HG03025 (cell line): Measurements from ENCODE around the gene DARS2.
"Not testable (repeated sequence)": the region's sequence is repeated elsewhere in the genome, so short reads cannot be mapped to it uniquely, and the experiment has no call there.

ENCODE experiments used
- ATAC-seq: cut with Tn5 transposase; IDR thresholded peaks from one replicate; pipeline ENCODE4 v1.9.1; 2021; ENCODE audit warnings: mild to moderate bottlenecking, moderate library complexity; ENCODE audit not compliant: unreplicated experiment, low FRiP score

The DARS2 gene

GRCh38 chr1:173881117-173881516, 56.6 kb downstream of the DARS2 start:
- ATAC-seq, result not testable (repeated sequence)

- ATAC-seq, result no peak
Measured at GRCh38 chr1:173884701-173885100, 60.2 kb downstream of the DARS2 start.

- ATAC-seq, result no peak
Measured at GRCh38 chr1:173886746-173887611, 62.5 kb downstream of the DARS2 start.

DNA sequence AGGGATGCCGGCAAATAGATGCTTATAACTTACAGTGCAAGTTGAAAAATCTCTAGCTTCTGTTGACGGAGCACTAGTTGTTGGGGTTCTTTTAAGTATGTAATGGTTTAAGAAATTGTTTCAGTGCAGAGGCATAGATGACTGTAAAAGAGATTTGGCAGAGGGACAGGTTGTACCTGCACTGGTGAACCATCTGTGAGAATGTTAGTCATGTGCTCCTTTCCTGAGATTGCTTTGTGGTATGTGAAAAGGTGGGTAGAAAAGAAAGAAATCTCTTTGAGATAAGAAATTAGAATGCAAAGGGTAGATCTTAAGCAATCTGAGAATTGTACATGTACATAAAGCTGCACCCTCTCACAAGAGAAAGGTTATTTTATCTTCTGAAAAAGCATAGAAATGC, 63.2 kb downstream of the DARS2 start:
- ATAC-seq, result no peak

DNA sequence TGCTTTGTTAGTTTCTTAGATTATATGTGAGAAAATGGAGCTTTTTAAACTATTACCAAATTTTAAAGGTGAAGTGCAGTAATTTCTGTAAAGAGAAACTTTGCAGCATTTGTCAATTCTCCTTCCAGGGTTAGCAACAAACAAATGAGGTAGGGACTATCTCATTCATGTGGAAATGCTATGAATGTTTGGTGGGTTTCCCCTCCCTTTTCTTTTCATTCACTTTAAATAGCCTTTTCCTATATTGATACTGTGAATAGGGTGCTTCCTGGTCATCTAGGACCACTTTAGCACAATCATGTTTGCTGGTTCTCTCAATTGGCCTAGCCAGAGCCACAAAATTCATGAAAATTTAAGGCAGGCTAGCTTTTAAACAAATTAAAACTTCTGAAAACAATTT, 64.3 kb downstream of the DARS2 start:
- no peak for ATAC-seq

- no peak for ATAC-seq
Measured at GRCh38 chr1:173889885-173890284, 65.4 kb downstream of the DARS2 start.

GRCh38 chr1:173893611-173894010, 69.1 kb downstream of the DARS2 start:
- ATAC-seq, result no peak

GRCh38 chr1:173894189-173894588, 69.7 kb downstream of the DARS2 start:
- ATAC-seq, result no peak

DNA sequence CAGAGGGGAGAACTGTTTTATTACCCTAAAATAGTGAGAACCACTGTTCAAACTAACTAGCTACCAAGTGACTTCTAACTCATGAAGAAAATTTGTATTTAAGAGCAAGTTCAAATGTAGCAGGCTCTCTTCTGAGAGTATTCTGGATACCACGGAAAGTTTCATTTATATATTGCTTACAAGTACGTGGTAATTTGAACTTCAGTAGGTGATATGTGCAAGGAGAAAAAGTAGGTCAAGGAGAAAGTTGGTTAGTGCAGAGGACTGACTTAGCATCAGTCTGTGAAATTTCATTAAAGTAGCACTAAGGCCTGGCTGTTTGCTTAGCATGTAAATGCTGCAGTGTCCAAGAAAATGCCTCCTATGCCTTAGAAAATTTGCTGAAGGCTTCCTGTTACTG, 76.0 kb downstream of the DARS2 start:
- no peak for ATAC-seq

- ATAC-seq, result no peak
Measured at GRCh38 chr1:173900992-173901391, 76.5 kb downstream of the DARS2 start.

- no peak for ATAC-seq
Measured at GRCh38 chr1:173903827-173904531, 79.5 kb downstream of the DARS2 start.
